GM19455 (cell line): Measurements from ENCODE around the gene SEC14L3.

Experiments
- ATAC-seq: cut with Tn5 transposase; IDR thresholded peaks from one replicate; pipeline ENCODE4 v1.9.1; 2021; ENCODE audit not compliant: unreplicated experiment

SEC14L3 gene

GRCh38 chr22:30423959-30424533 is 47.8 kb downstream of the SEC14L3 start:
- ATAC-seq: peak; percentile 86

DNA sequence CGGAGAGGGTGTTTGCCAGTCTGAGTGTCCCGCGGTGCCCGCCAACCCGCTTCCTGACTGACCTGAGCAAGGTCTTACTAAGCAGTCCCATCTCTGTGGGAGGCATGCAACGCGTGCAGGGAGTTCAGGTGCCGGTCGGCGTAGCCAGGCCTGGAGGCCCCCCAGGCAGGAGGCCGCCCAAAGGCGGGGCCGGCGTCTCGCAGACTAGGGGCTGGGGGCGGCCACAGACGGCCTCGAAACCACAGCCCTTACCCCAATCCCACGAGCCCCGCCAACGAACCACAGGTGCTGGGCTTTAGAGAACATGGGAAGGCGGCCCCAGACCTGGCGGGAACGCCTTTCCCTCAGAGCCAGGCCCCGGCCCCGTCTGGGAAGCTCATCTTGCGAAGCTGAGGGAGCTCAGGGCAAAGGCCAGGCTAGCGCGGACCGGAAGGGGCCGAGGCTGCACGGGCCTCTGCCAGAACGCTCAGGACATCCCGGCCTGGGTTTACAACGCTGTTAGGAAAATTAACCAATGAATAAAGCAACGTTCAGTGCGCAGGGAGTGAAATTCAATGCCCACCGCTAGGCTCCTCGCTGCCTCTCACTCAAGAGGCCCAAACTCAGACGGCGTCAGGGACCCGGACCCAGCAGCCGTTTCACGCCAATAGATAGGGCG is 48.4 kb downstream of the SEC14L3 start:
- peak; percentile 39 for ATAC-seq

DNA sequence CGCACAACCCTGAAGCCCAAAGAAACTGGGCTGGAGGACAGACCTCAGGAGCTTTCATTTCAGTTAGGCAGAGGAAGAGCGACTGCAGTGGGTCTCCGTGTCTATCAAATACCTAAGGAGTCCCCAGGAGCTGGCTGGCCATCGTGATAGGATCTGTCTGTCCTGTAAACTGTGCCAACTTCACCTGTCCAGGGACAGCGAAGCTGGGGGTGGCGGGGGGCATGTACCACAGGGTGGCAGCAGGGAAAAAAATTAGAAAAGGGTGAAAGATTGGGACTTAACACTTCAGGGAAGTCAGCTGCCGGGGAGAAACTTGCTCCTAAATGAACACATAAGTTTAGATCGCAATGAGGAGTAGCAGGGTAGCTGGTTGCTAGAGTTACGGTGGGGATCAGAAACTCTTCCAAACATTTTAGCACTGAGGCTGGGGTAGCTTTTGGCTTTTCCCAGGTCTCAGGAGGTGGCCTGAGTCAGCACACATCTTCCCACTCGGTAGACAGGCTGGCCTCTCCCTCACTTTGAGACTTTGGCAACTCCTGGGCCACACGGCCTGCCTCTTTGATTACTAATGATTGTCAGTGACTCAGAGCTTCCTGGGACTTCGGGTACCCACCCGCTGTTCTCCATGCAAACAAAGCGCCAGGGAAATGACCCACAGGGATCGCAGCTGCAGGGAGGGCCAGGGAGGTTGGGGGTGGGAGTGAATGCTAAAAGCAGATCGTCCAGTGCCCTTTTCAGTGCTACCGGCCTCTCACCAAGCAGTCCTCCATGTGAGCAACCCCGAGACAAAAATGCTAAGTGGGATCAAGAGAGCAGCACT is 49.1 kb downstream of the SEC14L3 start:
- ATAC-seq: no peak

DNA sequence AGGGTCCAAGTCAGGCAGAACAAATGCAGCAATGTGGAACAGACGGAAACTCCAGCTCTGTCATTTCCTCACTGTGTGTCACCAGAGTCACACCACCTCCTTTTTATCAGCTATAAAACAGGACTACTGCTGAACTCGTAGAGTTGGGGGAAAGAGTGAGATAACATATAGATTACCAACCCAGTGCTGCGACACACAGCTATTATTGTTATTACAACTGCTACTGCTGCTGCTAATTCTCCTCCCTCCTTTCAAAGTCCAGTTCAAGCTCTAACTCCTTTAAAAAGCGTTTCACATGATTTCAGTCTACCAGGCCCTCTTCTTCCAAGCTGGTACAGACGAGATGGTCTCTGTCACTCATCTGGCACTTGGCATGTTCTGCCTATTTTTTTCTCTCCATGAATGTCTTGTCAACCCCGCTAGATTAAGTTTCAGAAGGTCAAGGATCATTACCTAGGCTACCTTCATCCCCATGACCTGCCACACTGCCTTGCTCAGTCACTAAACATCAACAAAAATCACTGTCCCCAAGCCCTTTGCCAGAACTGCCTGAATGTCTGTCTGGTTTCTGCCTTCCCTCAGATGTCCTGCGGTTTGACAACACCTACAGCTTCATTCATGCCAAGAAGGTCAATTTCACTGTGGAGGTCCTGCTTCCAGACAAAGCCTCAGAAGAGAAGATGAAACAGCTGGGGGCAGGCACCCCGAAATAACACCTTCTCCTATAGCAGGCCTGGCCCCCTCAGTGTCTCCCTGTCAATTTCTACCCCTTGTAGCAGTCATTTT is 49.9 kb downstream of the SEC14L3 start:
- ATAC-seq: no peak

- no peak for ATAC-seq
Observed at GRCh38 chr22:30420347-30421125, 51.3 kb downstream of the SEC14L3 start.

- ATAC-seq: no peak
Observed at GRCh38 chr22:30416837-30417236, 55.0 kb downstream of the SEC14L3 start.

GRCh38 chr22:30416403-30416802 is 55.4 kb downstream of the SEC14L3 start:
- ATAC-seq: no peak

DNA sequence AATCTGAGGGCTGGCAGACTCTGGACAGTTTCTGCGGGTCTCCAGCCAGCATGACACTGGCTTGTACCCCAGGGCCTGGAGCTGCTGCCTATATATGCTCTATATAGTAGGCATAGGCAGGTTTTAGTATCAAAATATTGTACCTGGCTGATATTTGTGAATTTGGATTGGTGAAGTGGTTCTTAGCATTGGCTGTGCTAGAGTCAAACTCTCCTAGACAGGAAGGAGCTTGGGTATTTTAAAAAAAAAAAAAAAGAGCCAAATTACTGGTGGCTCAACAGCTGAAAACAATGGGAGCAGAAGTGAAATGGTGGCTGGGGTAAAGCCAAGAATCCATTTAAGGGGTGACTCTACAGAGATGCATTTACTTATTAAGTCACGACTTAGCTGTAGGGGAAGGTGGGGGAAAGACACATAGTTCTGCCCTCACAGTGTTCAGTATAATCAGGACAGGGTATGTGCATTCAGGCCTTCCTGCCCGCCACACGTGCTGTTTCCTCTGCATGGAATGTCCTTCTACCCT is 57.2 kb downstream of the SEC14L3 start:
- ATAC-seq: no peak

- ATAC-seq: no peak
Observed at GRCh38 chr22:30413745-30414524, 57.9 kb downstream of the SEC14L3 start.

DNA sequence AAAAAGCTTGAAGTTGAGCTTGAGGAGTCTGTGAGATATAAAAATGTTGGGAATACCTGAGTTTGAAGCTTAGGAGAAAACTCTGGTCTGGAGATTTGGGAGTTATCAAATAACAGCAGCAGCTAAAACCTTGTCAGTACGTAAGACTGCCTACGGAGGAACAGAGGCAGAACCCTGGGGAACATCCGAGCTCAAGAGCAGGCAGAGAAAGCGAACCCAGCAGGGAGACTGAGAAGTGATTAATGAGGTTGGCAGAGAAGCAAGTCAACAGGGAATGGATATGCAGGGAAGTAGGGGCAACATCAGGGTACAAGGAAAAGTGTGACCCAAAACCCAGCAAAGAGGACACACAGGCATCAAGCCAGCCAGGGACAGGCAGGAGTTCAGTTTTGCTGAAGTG is 58.8 kb downstream of the SEC14L3 start:
- no peak for ATAC-seq

- no peak for ATAC-seq
Observed at GRCh38 chr22:30411780-30412179, 60.0 kb downstream of the SEC14L3 start.
